GM12878 (cell line): ENCODE measurements around the gene CCNG1. TPM values are rescaled to one million over a fixed set of nuclear protein-coding genes. Genes with fewer than 3 reads are reported as not detected.

Experiments
- ATF2 ChIP-seq: IDR thresholded peaks from 2 replicates; pipeline ENCODE4 v1.6.1; 2012; ENCODE audit warnings: low read length, inconsistent platforms
- ATF3 ChIP-seq: IDR thresholded peaks from 2 replicates; pipeline ENCODE4 v1.6.1; 2011; ENCODE audit warnings: low read depth, mild to moderate bottlenecking, low read length, moderate library complexity, borderline replicate concordance; ENCODE audit errors: extremely low read depth
- CBX5 ChIP-seq: sonication (generic); IDR thresholded peaks from 2 replicates; pipeline ENCODE4 v1.6.1; 2016; ENCODE audit warnings: low read depth, moderate library complexity, mild to moderate bottlenecking, inconsistent platforms
- CHD2 ChIP-seq: IDR thresholded peaks from 2 replicates; pipeline ENCODE4 v1.6.1; 2011; ENCODE audit warnings: low read depth, low read length, improper control_type of control experiment, borderline replicate concordance
- FOXK2 ChIP-seq: fragments of 450-650 bp; IDR thresholded peaks from 2 replicates; pipeline ENCODE4 v1.6.1; 2017; ENCODE audit warnings: mild to moderate bottlenecking, moderate library complexity
- FOXM1 ChIP-seq: IDR thresholded peaks from 2 replicates; pipeline ENCODE4 v1.6.1; 2012; ENCODE audit warnings: low read depth, mild to moderate bottlenecking, inconsistent platforms, low read length, moderate library complexity
- GABPA ChIP-seq: IDR thresholded peaks from 2 replicates; pipeline ENCODE4 v1.6.1; 2014; ENCODE audit warnings: antibody characterized with exemption, low read depth, mild to moderate bottlenecking, inconsistent platforms
- MTA2 ChIP-seq: fragments of 450-650 bp; IDR thresholded peaks from 2 replicates; pipeline ENCODE4 v1.6.1; 2016; ENCODE audit warnings: low read depth, mild to moderate bottlenecking, moderate library complexity
- MXI1 ChIP-seq: fragments of 150-350 bp; IDR thresholded peaks from 2 replicates; pipeline ENCODE4 v1.6.1; 2011; ENCODE audit warnings: low read depth, mild to moderate bottlenecking, inconsistent platforms, low read length, improper control_type of control experiment
- NFIC ChIP-seq: IDR thresholded peaks from 2 replicates; pipeline ENCODE4 v1.6.1; 2012; ENCODE audit warnings: low read depth, mild to moderate bottlenecking, inconsistent platforms, low read length, moderate library complexity
- NKRF ChIP-seq: fragments of 450-650 bp; conservative IDR thresholded peaks from 2 replicates; pipeline ENCODE4 v1.6.1; 2017; ENCODE audit warnings: mild to moderate bottlenecking, moderate library complexity
- NR2C2 ChIP-seq: IDR thresholded peaks from 2 replicates; pipeline ENCODE4 v1.6.1; 2011; ENCODE audit warnings: borderline replicate concordance, low read depth; ENCODE audit not compliant: control insufficient read depth, insufficient read length
- PAX5 ChIP-seq: IDR thresholded peaks from 2 replicates; pipeline ENCODE4 v1.6.1; 2011; ENCODE audit warnings: low read depth, low read length, borderline replicate concordance
- PML ChIP-seq: IDR thresholded peaks from 2 replicates; pipeline ENCODE4 v1.6.1; 2012; ENCODE audit warnings: low read length, inconsistent platforms
- POLR2AphosphoS5 ChIP-seq: IDR thresholded peaks from 2 replicates; pipeline ENCODE4 v1.6.1; 2011; ENCODE audit warnings: mild to moderate bottlenecking, low read length, inconsistent platforms
- SMC3 ChIP-seq: IDR thresholded peaks from 2 replicates; pipeline ENCODE4 v1.6.1; 2011; ENCODE audit warnings: low read length, improper control_type of control experiment, borderline replicate concordance
- SRF ChIP-seq, 2 experiments: IDR thresholded peaks; 2 replicates each; pipeline ENCODE4 v1.6.1; 2011; ENCODE audit warnings: low read depth in 2 of 2, low read length in 2 of 2, mild to moderate bottlenecking in 1 of 2, moderate library complexity in 1 of 2
- TCF7 ChIP-seq: IDR thresholded peaks from 2 replicates; pipeline ENCODE4 v1.6.1; 2014; ENCODE audit warnings: antibody characterized with exemption, borderline replicate concordance
- YBX1 ChIP-seq: fragments of 450-650 bp; IDR thresholded peaks from 2 replicates; pipeline ENCODE4 v1.6.1; 2016; ENCODE audit warnings: antibody characterized with exemption
- YY1 ChIP-seq: IDR thresholded peaks from 2 replicates; pipeline ENCODE4 v1.6.1; 2011; ENCODE audit warnings: low read depth, mild to moderate bottlenecking, low read length
- ZNF217 ChIP-seq: fragments of 450-650 bp; IDR thresholded peaks from 2 replicates; pipeline ENCODE4 v1.6.1; 2017; ENCODE audit warnings: antibody characterized with exemption, mild to moderate bottlenecking
- ZNF24 ChIP-seq: fragments of 450-650 bp; IDR thresholded peaks from 2 replicates; pipeline ENCODE4 v1.6.1; 2017; ENCODE audit warnings: antibody characterized with exemption, mild to moderate bottlenecking
- ZNF592 ChIP-seq: fragments of 450-650 bp; IDR thresholded peaks from 2 replicates; pipeline ENCODE4 v1.6.1; 2017; ENCODE audit warnings: mild to moderate bottlenecking, moderate library complexity
- ZSCAN29 ChIP-seq: fragments of 450-650 bp; IDR thresholded peaks from 2 replicates; pipeline ENCODE4 v1.6.1; 2017; ENCODE audit warnings: mild to moderate bottlenecking, moderate library complexity
- ZZZ3 ChIP-seq: IDR thresholded peaks from 2 replicates; pipeline ENCODE4 v1.6.1; 2011; ENCODE audit warnings: low read depth; ENCODE audit not compliant: control insufficient read depth, insufficient read length
- polyA plus RNA-seq, 11 experiments: library from polyadenylated mRNA; depleted of rRNA in 4 of 11; unstranded in 6 of 11; stranded (reverse) in 5 of 11; fragments of >200 nt; fragmentation: Nextera tagmentation in 4 of 11; fragmentation: Illumina TruSeq in 1 of 11; extraction: Ambion mirVana in 4 of 11; extraction: Trizol in 1 of 11; gene quantifications; 1 replicate in 1 of 11; 2 replicates in 10 of 11; pipeline versions ENCODE4 v1.2.1 to v1.2.3, GENCODE V29; 2011 to 2016; ENCODE audit warnings: inconsistent platforms in 2 of 11, missing spikeins in 2 of 11, low read depth in 1 of 11
- total RNA-seq, 4 experiments: library from RNA; depleted of rRNA in 3 of 4; stranded (reverse); fragments of >200 nt in 3 of 4; fragmentation: Illumina TruSeq in 1 of 4; extraction: Trizol in 1 of 4; gene quantifications; 2 replicates each; pipeline versions ENCODE4 v1.2.1 to v1.2.3, GENCODE V29; 2013 to 2021

Gene CCNG1
- total and polyA plus RNA-seq, 10 of the 15 experiments (the other 5 are each of a cell fraction or from before 2014, with no cell fraction given) = 90.1 to 274 (median 200) TPM

- TF ChIP-seq ZNF592 (no peak), NFIC (no peak; the same call in 1 of the 2 replicates), MTA2 (no peak), ATF3 (no peak), MXI1 (peak; percentile 88), PAX5 (peak; percentile 82), SRF (IDR thresholded peaks at IDR 0.05; ENCODE audit: low read depth in 2 of 2, low read length in 2 of 2) (no peak), GABPA (no peak), ZZZ3 (no peak), FOXM1 (no peak), POLR2AphosphoS5 (peak; percentile 88), NR2C2 (no peak), YY1 (peak; percentile 41; the same call in 1 of the 2 replicates), ZNF217 (no peak), PML (peak; percentile 80), TCF7 (no peak), YBX1 (no peak), NKRF (peak; percentile 92), FOXK2 (no peak), ZNF24 (no peak), ATF2 (no peak), SMC3 (no peak), CHD2 (no peak; the same call in 1 of the 2 replicates), CBX5 (0 out of 2 replicates have a peak, but pooled peaks have one; percentile 51), ZSCAN29 (no peak)
Observed at GRCh38 chr5:163459819-163460561, 22.6 kb downstream of the CCNG1 start, which contains the start of gene NUDCD2 (continued).
